ENCODE measurements around the gene COBL.

DNA sequence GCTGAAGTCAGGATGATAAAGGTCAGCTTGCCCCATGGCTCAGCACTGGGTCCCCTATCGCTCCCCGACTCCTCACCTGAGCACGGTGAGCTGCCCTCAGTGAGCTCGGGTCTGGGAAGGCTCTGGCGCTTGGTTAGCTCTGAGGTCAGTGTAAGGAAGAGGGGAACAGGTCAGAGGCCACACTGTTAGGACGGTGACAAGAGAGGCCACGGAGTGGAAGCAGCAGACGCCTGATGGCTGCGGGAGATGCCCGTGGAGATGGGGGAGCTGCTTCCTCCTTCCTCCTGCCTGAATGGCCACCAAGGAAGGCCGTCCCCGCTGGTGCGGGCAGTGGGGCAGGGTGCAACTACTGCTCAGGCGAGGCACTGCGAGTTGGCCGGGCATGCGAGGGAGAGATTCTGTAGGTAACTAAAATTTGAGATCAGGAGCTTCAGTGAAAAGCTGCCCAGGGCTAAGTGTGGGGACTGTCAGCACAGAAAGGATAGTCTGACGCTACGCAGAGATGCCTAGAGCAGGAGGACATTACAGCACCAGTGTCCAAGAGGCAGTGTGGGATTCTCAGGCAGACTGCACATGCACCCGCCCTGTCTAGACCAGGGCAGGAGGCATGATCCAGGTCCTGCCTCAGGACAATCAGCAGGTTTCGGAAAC is 302.6 kb downstream of the COBL start:
- TF ChIP-seq, protein P1, sequence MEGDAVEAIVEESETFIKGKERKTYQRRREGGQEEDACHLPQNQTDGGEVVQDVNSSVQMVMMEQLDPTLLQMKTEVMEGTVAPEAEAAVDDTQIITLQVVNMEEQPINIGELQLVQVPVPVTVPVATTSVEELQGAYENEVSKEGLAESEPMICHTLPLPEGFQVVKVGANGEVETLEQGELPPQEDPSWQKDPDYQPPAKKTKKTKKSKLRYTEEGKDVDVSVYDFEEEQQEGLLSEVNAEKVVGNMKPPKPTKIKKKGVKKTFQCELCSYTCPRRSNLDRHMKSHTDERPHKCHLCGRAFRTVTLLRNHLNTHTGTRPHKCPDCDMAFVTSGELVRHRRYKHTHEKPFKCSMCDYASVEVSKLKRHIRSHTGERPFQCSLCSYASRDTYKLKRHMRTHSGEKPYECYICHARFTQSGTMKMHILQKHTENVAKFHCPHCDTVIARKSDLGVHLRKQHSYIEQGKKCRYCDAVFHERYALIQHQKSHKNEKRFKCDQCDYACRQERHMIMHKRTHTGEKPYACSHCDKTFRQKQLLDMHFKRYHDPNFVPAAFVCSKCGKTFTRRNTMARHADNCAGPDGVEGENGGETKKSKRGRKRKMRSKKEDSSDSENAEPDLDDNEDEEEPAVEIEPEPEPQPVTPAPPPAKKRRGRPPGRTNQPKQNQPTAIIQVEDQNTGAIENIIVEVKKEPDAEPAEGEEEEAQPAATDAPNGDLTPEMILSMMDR (conservative IDR thresholded peaks at IDR 0.05; ENCODE audit: low read depth, low read length) = no peak
- no peak for TF ChIP-seq EZH2 (IDR thresholded peaks at IDR 0.05; ENCODE audit: low read length, unreplicated experiment)

All from PC-3 (cell line).